HG03432 (cell line): Measurements from ENCODE around the gene HMGB3.
"Not testable (repeated sequence)": the region's sequence is repeated elsewhere in the genome, so short reads cannot be mapped to it uniquely, and the experiment has no call there.

Experiments used
- ATAC-seq: cut with Tn5 transposase; IDR thresholded peaks from one replicate; pipeline ENCODE4 v1.9.1; 2021; ENCODE audit warnings: mild to moderate bottlenecking, moderate library complexity; ENCODE audit not compliant: unreplicated experiment

Gene HMGB3

DNA sequence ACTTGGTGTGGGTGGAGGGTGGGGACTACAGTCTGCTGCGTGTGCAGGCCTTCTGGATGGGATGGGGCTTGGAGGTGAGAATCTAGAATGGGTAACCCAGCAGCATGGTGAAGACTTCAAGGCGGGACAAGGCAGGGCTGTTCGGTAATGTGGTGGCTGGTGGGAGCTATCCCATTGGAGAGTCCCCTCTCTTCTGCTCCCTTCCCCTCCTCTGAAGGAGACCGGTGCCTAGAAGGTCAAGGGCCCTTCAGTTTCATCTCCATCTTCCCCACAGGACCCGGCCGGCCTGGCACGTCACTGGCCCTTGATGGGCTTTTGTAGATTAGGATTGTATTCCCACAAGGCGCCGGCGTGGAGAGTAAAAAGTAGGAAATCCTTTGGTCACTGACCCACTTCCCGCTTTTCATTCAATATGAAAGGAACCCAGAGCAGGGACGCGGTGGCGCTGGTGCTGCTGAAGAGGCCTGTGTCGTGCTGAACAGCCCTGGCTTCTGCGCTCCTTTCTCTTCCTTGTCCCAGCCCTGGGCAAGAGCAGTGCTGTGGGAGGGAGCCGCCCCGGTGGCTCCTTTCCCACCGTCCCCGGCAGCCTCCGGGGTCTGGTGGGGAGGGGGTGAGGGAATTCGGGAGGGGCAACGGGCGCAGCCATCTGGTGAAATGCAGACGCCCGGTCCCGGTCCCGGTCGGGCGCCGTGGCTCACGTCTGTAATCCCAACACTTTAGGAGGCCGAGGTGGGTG is 7.3 kb upstream of the HMGB3 start:
- no peak for ATAC-seq

DNA sequence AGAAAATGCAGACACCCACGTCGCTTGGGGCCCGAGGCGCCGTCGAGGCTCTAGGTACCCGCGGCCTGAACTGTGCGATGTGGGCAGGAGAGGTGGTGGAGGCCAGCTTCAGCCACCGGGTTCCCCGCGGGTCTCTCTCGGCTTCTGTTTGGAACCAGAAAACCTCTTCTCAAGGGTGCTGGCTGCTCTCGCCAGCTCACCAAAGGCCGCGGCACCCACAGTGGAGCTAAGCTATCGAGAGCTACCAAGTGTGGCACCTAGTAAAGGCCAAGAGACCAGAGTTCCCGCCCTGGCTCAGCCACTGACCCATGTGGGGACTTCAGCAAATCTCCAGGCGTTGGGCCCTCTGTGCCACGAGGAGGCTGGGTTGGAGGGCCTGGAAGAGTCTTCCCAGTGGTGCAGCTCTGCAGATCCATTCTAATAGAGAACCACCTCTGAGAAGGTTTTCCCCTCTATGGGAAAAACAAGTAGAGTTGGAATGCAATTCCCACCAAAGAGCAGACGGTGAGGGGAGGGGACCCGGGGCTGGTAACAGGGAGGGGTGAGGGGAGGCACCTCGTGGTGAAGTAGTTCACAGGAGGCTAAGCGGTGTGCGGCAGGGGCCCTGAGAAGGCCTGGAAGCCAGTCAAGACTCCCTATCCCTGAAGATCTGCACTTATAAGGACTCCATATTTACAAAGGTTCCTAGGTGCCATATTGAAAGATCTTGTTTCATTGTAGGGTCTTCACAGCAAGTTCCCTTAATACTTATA is 5.5 kb upstream of the HMGB3 start:
- no peak for ATAC-seq

DNA sequence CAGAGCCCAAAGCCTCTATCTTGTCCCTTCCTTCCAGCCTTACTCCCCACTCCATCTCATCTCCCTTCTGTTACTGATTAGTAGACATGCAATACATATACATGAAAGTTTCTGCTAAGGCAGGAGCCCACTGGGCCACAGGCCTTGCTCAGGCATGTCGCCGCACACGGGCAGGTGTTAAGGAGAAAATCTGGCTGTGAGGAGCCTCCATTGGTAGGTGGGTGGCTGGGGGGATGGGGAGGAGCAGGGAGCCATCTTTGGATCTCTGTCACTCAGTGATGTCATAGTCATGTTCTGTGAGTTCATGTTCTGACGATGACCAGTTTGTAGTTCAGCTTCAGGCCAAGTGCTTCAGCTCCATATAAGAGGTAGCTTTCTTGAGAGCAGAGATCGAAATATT is 2.9 kb upstream of the HMGB3 start:
- ATAC-seq = no peak

DNA sequence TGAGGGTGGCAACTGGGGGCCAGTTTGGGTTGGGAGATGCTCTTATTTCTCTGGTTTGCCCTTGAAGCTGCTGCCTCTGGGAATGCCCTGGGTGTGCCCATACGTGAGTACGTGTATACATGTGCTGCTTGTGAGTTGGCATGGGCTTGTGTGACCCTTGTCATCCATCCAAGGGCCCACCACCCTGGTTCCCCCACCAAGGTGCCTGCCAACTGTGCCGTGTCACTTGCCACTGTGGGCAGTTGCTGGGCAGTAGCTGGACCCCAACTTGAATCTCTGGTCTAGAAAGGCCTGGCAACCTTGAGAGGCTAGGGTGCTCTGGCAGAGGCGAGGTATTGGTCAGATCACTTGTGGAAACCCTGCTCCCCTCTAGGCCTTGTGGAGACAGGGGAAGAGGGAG is 2.4 kb upstream of the HMGB3 start:
- ATAC-seq = no peak

DNA sequence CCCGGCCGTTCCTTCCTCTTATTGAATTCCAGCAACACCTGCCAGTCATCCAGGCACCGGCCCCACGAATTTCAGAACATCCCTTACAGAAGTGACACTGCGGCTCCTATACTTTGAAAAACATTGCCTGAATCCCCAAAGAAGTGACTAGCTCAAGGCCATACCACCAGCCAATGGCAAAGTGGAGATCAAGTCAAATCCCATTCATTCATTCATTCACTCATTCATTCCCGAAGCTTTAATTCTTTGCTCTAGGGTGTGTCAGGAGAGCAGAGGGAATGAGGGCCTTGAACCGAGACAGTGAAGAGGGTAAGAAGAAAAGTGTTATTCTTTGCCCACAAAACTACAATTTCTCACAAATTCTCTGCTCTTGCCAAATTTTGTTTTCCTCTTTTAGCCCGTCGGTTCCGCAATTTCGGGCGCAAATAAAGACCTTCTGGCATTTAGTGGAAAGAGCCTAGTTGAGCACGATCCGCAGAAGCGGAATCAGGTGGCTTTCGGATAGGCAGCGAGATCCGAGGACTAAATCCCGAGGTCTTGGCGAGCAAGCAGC is 824 bp upstream of the HMGB3 start:
- ATAC-seq = no peak

DNA sequence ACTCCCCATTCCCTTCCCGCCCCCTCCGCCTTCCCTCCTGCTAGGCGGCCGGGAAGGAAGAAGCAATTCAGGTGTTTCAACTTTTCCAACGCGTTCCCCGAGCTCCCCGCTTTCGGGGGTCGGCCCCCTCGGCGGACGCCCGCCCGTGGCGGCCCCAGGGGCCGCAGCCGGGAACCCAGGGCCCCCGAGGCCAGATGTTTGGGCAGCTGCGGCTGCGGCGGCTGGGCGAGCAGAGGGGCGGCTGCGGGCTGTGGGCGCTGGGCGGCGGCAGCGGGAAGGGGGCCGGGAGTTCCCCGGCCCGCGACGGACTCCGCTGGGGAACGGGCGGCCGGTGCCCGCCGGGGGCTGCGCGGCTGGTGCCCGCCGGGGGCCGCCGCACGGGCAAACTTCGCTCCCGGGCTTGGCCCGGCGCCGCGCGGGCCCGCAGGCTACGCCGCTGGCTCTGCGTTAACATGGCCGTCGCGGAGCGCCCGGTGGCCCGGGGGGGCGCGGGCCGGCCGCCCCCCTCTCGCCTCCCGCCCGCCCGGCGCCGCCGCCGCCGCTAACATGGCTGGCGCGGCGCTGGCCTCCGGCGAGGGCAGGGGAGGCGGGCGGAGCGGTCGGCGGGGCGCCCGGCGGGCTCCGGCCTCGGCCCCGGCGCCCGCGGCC is 510 bp downstream of the HMGB3 start:
- peak; percentile 24 for ATAC-seq

DNA sequence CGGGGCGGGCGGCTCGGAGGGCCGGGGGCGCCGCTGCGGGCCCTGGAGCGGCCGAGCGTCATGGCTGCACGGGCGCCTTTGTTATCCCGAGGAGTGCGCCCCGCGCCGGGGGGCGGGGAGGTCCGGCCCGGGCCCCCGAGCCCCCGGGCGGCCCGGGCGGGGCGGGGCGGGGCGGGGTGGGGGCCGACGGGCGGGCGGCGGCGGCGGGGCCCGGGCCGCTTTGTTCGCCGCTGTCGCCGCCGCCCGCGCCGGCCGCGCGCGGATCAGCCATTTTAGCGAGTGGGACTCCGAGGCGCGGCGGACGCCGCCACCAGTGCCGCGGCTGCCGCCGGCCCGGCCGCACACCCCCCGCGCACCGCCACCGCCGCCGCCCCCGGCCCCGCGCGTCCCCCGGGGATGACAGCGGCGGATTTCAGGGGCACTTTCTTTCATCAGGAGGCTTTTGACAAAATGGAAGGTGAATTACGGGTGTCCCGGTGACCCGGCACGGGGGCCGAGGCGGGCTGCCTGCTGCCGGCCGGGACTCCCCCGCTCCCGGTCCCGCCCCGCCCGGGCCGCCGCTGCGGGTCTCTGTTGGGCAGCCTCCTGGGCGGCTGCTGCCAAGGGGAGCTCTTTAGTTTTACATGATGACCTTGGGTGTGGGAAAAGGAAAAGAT is 1.2 kb downstream of the HMGB3 start:
- ATAC-seq = peak; percentile 11

DNA sequence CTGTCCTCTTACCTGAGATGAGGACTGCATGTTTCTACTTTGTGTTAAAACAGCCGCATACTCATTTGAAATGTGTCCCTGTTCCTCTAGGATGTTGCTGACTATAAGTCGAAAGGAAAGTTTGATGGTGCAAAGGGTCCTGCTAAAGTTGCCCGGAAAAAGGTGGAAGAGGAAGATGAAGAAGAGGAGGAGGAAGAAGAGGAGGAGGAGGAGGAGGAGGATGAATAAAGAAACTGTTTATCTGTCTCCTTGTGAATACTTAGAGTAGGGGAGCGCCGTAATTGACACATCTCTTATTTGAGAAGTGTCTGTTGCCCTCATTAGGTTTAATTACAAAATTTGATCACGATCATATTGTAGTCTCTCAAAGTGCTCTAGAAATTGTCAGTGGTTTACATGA is 4.6 kb downstream of the HMGB3 start:
- not testable (repeated sequence) for ATAC-seq

DNA sequence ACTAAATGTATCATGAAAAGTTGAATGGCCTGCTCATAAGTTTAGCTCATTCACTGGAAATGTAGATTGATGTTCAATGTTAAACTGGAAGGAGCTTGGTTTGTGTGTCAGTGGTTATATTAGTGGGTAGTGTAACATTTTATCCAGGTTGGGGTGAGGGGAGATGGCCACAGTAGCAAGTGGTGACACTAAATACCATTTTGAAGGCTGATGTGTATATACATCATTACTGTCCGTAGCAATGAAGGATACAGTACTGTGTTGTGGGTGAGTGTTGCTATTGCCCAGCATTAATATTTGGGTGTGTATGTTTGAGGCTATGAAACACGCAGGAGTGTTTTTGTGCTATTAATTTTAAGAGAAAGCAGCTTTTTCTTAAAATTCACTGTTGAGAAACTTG is 6.3 kb downstream of the HMGB3 start:
- no peak for ATAC-seq

DNA sequence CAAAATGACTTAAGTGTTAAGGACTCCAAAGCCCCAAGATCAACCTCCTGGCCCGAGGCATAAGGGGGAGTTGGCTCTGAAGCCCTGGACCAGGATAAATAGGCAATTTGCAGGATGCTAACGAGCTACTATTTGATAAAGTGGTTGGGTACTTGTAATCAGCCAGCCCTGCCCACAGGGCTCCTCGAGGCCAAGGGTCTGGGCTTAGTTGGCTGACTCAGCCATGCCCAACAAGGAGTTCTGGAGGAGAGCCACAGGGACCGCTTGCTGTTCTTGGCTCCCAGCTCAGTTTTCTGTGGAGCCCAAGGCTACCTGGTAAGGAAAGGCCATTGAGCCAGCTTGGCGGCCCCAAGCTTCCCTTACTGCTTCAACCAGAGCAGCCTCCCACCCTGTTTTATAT is 7.8 kb downstream of the HMGB3 start:
- ATAC-seq = no peak

DNA sequence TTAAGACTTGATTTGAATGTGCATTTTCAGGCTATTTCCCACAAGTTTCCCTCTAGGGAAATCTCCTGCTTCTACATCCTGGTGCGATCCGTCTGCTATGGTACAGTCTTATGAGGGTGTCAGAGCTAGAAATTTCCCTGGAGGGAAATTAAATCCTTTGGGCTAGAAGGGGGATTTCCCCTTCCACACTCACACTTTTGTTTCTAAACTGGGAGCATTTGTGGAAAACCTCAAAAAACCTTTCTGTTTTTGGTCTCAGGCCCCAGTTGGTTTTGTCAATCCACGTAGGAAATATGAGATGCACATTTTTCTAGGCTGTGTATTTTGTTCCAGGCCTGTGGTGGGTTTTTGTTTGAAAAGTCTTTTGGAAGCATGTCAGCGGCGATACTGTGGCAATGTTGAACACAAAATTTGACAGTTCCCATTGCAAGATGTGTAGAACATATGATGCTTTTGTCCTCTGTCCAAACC is 17.8 kb downstream of the HMGB3 start:
- no peak for ATAC-seq

DNA sequence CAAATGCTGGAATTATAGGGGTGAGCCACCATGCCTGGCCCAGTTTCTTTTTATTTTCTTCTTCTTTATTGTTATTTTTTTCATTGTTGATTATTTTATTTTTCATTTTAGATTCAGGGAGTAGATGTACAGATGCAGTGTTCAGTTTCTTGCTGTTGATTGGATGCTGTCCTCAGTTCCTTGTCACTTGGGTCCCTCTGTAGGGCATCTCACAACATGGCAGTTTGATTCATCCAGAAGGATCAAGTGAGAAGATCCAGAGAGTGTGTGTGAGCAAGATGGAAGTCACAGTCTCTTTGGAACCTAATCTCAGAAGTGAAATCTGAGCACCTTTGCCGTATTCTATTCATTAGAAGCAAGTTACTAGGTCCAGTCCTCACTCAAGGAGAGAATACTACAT is 20.9 kb downstream of the HMGB3 start:
- ATAC-seq = no peak

DNA sequence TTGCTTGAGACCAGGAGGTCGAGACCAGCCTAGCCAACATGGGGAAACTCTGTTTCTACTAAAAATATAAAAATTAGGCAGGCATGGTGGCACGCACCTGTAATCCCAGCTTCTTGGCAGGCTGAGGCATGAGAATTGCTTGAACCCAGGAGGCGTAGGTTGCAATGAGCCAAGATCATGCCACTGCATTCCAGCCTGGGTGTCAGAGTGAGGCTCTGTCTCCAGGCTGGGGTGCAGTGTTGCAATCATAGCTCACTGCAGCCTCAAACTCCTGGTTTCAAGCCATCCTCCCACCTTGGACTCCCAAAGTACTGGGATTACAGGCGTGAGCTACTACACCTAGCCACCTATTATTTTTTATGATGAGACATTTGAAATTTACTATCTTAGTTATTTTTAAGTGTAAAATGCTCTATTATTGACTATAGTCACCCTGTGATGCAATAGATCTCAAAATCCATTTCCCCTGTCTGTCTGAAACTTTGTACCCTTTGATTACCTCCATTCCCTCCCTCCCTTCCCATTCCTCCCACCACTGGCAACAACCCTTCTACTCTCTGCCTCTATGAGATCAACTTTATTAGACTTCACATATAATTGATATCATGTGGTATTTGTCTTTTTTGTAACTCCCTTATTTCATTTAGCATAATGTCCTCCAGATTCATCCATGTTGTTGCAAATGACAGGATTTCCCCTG is 23.4 kb downstream of the HMGB3 start:
- no peak for ATAC-seq

DNA sequence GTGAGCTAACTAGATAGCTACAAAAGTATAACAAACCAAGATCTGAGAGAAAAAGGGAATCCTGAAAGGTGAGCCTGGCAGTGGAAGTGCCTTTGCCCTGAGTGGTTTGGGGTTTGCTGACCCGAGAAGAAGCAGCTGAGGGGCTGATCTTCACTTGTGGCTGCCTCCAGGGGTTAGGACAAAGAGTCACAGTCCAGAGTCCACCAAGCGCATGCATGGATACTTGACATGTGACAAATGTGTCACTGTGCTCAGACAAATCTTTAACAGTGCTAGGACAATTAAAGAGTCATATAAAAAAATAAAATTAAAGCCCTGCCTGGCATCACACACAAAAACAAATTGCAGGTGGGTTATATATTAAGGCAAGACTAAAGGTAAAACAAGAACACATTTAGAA is 26.4 kb downstream of the HMGB3 start:
- no peak for ATAC-seq

DNA sequence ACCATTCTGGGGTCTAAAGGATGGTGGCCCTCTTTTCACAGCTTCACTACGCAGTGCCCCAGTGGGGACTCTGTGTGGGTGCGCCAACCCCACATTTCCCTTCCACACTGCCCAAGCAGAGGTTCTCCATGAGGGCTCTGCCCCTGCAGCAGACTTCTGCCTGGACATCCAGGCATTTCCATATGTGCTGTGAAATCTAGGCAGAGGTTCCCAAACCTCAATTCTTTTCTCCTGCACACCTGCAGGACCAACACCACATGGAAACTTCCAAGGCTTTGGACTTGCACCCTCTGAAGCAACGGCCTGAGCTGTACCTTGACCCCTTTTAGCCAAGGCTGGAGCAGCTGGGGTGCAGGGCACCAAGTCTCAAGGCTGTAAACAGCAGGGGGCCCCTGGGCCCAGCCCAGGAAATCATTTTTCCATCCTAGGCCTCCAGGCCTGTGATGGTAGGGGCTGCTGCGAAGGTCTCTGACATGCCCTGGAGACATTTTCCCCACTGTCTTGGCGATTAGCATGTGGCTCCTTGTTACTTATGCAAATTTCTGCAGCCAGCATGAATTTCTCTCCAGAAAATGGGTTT is 30.1 kb downstream of the HMGB3 start:
- no peak for ATAC-seq

DNA sequence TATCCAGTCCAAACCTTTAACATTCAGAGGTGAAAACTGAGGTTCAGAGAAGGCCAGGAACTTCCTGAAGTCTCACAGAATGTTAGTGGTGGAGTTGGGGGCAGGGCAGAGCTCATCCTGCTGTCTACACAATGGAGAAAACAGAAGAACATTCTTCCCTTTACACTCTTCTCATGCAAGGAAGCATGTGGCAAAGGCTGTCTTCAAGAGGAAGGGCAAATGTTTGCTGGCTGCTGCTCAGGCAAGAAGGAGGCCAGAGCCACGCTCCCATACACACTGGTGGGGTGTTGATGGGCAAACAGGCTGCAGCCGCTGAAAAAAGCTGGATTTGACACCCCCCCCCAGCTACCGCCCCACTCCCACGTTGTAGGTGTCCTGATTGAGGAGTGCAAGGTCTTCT is 32.5 kb downstream of the HMGB3 start:
- ATAC-seq = no peak

DNA sequence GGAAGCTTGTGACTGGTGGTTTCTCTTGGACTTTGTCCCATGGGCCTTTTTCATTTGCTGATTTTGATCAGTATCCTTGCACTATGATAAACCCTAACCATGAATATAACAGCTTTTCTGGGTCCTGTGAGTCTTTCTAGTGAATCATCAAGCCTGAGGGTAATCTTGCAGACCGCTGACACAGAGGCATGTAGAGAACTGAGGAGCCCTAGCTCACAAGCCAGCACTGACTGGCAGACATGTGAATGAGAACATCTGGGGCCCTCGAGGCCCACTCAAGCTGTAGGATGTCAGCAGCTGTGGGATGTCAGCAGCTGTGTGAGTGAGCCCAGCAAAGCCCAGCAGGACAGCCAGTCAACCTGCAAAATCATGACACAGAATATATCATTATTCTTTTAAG is 36.7 kb downstream of the HMGB3 start:
- ATAC-seq = no peak

DNA sequence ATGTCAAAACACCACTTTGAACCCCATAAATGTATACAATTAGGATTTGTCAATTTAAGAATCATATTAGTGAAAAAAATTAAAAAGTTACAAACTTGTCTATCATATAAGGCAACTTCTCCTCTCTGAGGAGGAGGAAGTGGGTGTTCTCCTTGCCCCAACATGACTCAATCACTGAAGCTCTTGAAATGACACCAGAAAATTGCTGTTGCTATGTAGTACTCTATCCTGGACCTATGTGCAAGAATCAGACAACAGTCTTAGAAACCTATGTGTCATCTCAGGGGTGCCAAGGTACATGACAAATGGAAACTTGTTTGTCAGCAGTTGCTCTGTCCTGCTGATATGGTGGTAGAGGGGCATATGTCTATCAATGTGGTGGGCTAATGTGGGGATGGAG is 47.7 kb downstream of the HMGB3 start:
- ATAC-seq = no peak

DNA sequence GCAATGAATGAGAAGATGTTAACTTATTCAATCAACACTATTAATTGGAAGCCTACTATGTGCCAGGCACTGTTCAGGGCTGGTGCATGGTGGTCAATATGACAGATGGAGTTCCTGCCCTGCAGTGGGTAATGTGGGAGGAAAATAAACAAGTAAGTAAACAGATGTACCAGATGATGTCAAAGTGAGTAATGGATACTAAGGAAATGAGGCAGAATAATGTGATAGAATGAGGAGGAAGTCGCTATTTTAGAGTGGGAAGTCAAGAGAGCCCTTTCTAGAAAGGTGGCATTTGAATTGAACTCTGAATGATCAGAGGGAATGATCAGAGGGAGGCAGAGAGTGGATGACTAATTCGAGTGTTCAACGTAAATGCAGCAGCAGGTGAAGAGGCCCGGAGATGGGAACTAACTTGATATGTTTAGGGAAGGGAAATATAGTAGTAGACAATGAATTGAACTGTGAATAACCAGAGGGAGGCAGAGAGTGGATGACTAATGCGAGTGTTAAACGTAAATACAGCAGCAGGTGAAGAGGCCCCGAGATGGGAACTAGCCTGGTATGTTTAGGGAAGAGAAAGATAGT is 48.3 kb downstream of the HMGB3 start:
- ATAC-seq = no peak

DNA sequence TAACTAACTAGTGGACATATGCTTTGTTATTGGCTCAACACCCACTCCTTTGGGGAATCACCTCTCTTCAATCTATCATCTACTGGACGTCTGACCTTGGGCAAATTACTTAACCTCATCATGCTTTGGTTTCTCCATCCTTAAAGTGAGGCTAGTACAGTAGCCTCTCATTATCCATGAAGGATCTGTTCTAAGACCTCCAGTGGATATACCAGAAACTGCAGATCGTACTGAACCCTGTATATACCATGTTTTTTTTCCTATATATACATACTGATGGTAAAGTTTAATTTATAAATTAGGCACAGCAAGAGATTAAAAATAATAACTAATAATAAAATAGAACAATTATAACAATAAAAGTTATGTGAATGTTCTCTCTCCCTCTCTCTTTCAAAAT is 56.2 kb downstream of the HMGB3 start:
- no peak for ATAC-seq
